Pancreas (tissue), 10 donors: ENCODE measurements around the gene SGO2. TPM values are rescaled to one million over a fixed set of nuclear protein-coding genes. Genes with fewer than 3 reads are reported as not detected.

Experiments used
- ATAC-seq, 4 donors: fragments of 200-7000 bp; cut with Tn5 transposase; one replicate each; pipeline versions ENCODE4 v1.8.0 to v1.9.1; 2020; ENCODE audit warnings: mild to moderate bottlenecking in 4 of 4, moderate library complexity in 4 of 4
- DNase-seq, 6 donors: peaks; one replicate each; pipeline ENCODE4 v3.0.0-alpha.2; 2020
- FAIRE-seq: peaks from 2 replicates; lab custom pipeline; 2012; peaks lifted over from hg19 to GRCh38; lab: Jason Lieb, UNC
- H3K27ac ChIP-seq, 4 donors: fragments of 200-600 bp; sonication (generic); 1 replicate in 3 of 4; 2 replicates in 1 of 4; pipeline versions ENCODE4 v1.5.0 to v1.8.0; 2020
- H3K27me3 ChIP-seq, 4 donors: fragments of 200-600 bp; one replicate each; pipeline ENCODE4 v1.8.0; 2021
- H3K36me3 ChIP-seq, 3 donors: fragments of 200-600 bp; sonication (generic) in 1 of 3; one replicate each; pipeline versions ENCODE4 v1.5.0 to v1.8.0; 2020 to 2021
- H3K4me1 ChIP-seq, 3 donors: fragments of 200-600 bp; one replicate each; pipeline ENCODE4 v1.8.0; 2021
- H3K4me3 ChIP-seq, 4 donors: fragments of 200-600 bp; sonication (generic) in 2 of 4; one replicate each; pipeline versions ENCODE4 v1.5.0 to v1.8.0; 2020 to 2021
- H3K9me3 ChIP-seq, 4 donors: fragments of 200-600 bp; one replicate each; pipeline ENCODE4 v1.8.0; 2021
- WGBS, 2 donors: extraction: QIAGEN DNeasy Blood & Tissue Kit; methylation state at CpG; one replicate each; pipeline ENCODE4 v1.1.7; 2013; 5-methylcytosine and 5-hydroxymethylcytosine counted together
- intact Hi-C, 3 donors: fragments of 100-400 bp; cut with DNase I; formaldehyde crosslinking; loops; one replicate each; pipeline versions ENCODE4 v1.11.1 to v1.14.2; 2022
- polyA plus RNA-seq, 2 donors: library from polyadenylated mRNA; stranded (reverse); fragments of 200-250 nt; gene quantifications; one replicate each; pipeline ENCODE4 v1.2.3, GENCODE V29; 2013
- total RNA-seq, 6 donors: library from RNA; stranded (reverse); fragmentation: NEBNext Ultra II Directional in 4 of 6; extraction: Animal tissue kit (Norgen Biotek cat#: 25700) in 4 of 6; gene quantifications; one replicate each; pipeline versions ENCODE4 v1.2.1 to v1.2.4, GENCODE V29; 2021 to 2023
- TF ChIP-seq, protein P1 (sequence below), 4 donors: fragments of 200-600 bp; sonication (generic) in 3 of 4; IDR thresholded peaks; one replicate each; pipeline versions ENCODE4 v1.5.0 to v1.8.0; 2021; ENCODE audit warnings: antibody characterized with exemption in 4 of 4
- donor health status: healthy with polysubstance abuse.
- donor health status: DM: no; HTN: no; CAD: no; lungs with moderate emphysema.
- donor health status: DM: no; HTN: no; CAD: no.
- donor health status: control.
- donor health status: control.
- donor health status: Bipolar disorder and iron deficiency.
- donor health status: DM: yes; HTN: yes; CAD: no.
- donor health status: DM: no; HTN: no; CAD: no.
- donor health status: DM: no; HTN: no; CAD: no.
- donor health status: DM: yes; HTN: yes; CAD: no.

SGO2 gene
- total and polyA plus RNA-seq, 8 donors: 0.27 to 0.83 (median 0.52) TPM

DNA sequence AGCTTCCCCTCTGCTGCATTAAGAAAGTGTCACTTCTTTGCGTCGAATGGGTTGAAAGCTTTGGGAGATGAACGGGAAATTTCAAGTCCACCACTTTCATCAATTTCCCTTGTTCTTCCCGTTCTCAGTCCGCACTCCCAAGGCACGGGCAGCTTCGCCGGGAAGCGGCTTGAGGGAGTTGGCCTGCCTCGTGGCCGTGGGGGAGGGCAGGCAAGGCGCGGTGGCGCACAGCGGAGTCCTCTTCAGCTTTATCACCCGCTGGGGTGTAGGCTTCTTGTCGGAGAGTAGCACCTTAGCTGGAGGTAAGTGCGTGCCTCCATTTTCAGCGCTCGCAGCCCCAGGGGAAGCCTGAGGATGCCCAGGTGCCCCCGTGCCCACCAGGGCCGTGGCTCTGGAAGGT lies 36.0 kb upstream of the SGO2 start:
- Histone ChIP-seq H3K4me3 (no peak overlapping the region), H3K27ac (no peak overlapping the region), H3K9me3 (no peaks in the 10 kb centered on the region), H3K27me3 (no peaks in the 10 kb centered on the region), H3K4me1 (no peaks in the 10 kb centered on the region), H3K36me3 (peaks cover 0 to 19% (median 7%) of the 10 kb centered on the region in 3 donors)
- 95 to 96% methylated on average over 22 of the region's 22 CpGs for WGBS, 2 donors
- DNase-seq: no peak
- FAIRE-seq: no peak
- intact Hi-C loops: no loop called here
- TF ChIP-seq, protein P1, sequence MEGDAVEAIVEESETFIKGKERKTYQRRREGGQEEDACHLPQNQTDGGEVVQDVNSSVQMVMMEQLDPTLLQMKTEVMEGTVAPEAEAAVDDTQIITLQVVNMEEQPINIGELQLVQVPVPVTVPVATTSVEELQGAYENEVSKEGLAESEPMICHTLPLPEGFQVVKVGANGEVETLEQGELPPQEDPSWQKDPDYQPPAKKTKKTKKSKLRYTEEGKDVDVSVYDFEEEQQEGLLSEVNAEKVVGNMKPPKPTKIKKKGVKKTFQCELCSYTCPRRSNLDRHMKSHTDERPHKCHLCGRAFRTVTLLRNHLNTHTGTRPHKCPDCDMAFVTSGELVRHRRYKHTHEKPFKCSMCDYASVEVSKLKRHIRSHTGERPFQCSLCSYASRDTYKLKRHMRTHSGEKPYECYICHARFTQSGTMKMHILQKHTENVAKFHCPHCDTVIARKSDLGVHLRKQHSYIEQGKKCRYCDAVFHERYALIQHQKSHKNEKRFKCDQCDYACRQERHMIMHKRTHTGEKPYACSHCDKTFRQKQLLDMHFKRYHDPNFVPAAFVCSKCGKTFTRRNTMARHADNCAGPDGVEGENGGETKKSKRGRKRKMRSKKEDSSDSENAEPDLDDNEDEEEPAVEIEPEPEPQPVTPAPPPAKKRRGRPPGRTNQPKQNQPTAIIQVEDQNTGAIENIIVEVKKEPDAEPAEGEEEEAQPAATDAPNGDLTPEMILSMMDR (IDR thresholded peaks at IDR 0.05): no peak
- no peak for ATAC-seq

DNA sequence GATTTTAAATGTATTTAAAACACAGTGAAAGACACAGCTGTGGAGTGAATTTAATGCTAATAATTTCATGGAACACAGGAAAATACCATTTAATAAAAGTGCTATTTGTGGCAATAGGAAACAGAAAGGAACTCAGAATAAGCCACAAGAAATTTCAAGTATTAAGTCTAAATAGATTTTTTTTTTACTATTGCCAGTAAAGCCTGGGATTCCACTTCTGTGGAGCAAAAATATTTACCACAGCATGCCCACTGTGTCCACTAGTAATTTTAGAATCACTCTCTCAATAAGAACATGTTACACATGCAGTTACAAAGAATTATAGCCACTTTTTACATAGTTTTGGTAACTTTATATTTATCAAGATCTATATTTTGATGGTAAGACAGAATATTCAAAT lies 33.4 kb upstream of the SGO2 start:
- no peaks in the 10 kb centered on the region for H3K27me3 ChIP-seq
- H3K27ac ChIP-seq: no peak overlapping the region
- DNase-seq (no peak), ATAC-seq (no peak), FAIRE-seq (no peak)
- no peak overlapping the region for H3K4me3 ChIP-seq
- no peaks in the 10 kb centered on the region for H3K9me3 ChIP-seq
- H3K36me3 ChIP-seq: peaks cover 5 to 26% (median 7%) of the 10 kb centered on the region in 3 donors
- TF ChIP-seq, protein P1 (IDR thresholded peaks at IDR 0.05): no peak
- no peaks in the 10 kb centered on the region for H3K4me1 ChIP-seq
- intact Hi-C loops: no loop called here

DNA sequence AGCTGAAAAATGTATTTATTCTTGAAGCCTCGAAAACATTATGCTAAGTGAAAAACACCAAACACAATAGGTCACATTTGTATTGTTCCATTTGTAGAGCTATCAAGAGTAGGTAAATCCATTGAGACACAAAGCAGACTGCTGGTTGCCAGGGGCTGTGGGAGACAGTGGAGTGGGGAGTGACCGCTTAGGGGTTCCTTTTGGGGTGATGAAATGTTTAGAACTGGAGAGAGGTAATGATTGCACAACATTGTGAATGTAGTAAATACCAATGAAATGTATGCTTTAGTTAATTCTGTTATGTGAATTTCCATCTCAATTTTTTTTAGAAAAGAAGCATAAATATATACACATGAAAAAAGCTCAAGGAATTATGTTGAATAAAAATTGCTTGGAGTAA lies 32.0 kb upstream of the SGO2 start:
- H3K4me1 ChIP-seq: no peaks in the 10 kb centered on the region
- WGBS, 2 donors: 93 to 95% methylated on average over 2 of the region's 2 CpGs
- H3K27ac ChIP-seq: no peak overlapping the region
- TF ChIP-seq, protein P1 (IDR thresholded peaks at IDR 0.05): no peak
- intact Hi-C loops: no loop called here
- ATAC-seq: no peak
- no peaks in the 10 kb centered on the region for H3K27me3 ChIP-seq
- no peak for DNase-seq
- H3K4me3 ChIP-seq: no peak overlapping the region
- no peaks in the 10 kb centered on the region for H3K9me3 ChIP-seq
- peaks cover 5 to 26% (median 7%) of the 10 kb centered on the region in 3 donors for H3K36me3 ChIP-seq
- no peak for FAIRE-seq

DNA sequence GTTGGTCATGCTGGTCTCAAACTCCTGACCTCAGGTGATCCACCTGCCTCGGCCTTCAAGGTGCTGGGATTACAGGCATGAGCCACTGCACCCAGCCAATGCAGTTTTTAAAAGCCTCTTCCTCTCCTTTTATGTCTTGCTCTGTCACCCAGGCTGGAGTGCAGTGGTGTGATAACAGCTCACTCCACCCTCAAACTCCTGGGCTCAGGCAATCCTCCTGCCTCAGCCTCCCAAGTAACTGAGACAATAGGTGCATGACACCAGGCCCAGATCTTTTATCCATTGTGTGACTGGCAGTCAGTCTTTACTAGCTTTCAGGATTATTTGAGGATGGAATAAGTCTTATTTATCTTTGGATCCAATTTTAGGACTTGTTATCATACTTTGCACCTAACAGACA lies 29.3 kb upstream of the SGO2 start:
- H3K27ac ChIP-seq: no peak overlapping the region
- intact Hi-C loops: no loop called here
- ATAC-seq (no peak), FAIRE-seq (no peak), DNase-seq (no peak)
- WGBS, 2 donors: 93 to 96% methylated on average over 1 of the region's 1 CpG
- no peaks in the 10 kb centered on the region for H3K9me3 ChIP-seq
- no peaks in the 10 kb centered on the region for H3K4me1 ChIP-seq
- TF ChIP-seq, protein P1 (IDR thresholded peaks at IDR 0.05): no peak
- no peaks in the 10 kb centered on the region for H3K27me3 ChIP-seq
- no peak overlapping the region for H3K4me3 ChIP-seq
- peaks cover 0 to 12% (median 5%) of the 10 kb centered on the region in 3 donors for H3K36me3 ChIP-seq

DNA sequence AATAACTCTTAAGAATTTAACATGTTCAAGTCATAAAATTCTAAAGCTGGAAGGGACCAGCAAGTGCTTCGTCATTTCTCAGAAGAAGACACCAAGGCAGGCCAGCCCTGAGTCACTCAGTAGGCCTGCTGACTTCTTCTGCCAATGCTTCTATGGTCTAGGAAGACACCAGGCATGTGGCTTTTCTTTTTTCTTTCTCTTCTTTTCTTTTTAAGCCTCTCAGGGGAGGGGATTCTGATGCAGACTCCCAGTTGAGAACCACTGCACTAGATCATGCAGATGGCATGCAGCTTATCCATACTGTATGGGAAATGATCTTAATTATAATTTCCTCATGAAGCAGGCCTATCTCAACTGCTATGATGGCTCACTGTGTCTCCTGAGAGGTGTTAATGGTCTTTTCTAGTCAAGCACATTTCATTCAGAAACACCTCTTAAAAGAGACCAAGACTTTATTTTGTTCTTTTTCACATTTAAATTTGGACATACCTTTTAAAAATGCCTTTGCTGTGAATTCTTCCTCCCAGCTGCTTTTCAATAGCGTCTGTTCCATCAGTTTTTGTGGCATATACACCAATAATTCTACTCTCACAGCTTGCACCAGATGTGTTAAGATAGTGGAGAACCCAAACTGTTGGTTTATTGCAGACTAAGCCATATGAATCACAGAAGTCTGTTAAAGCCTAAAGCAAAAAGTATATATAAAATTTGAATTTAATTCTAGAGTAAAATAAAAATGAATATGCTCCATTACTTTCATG lies 27.4 kb upstream of the SGO2 start:
- no peak for FAIRE-seq
- intact Hi-C loops: no loop called here

More for the DNA sequence above, 27.4 kb upstream of the SGO2 start:
- H3K27me3 ChIP-seq: no peaks in the 10 kb centered on the region
- WGBS, 2 donors: 90% methylated on average over 2 of the region's 2 CpGs
- no peak for DNase-seq
- peaks cover 0 to 12% (median 5%) of the 10 kb centered on the region in 3 donors for H3K36me3 ChIP-seq
- no peak overlapping the region for H3K4me3 ChIP-seq
- no peaks in the 10 kb centered on the region for H3K9me3 ChIP-seq
- ATAC-seq: no peak
- no peaks in the 10 kb centered on the region for H3K4me1 ChIP-seq
- TF ChIP-seq, protein P1 (IDR thresholded peaks at IDR 0.05): no peak
- no peak overlapping the region for H3K27ac ChIP-seq
